ENCODE measurements around the gene MUSTN1. TPM values are rescaled to one million over a fixed set of nuclear protein-coding genes. Genes with fewer than 3 reads are reported as not detected.

MUSTN1 gene
- total and polyA plus RNA-seq, 8 donors: 0.42 to 63.7 (median 0.55) TPM; not detected in 3

DNA sequence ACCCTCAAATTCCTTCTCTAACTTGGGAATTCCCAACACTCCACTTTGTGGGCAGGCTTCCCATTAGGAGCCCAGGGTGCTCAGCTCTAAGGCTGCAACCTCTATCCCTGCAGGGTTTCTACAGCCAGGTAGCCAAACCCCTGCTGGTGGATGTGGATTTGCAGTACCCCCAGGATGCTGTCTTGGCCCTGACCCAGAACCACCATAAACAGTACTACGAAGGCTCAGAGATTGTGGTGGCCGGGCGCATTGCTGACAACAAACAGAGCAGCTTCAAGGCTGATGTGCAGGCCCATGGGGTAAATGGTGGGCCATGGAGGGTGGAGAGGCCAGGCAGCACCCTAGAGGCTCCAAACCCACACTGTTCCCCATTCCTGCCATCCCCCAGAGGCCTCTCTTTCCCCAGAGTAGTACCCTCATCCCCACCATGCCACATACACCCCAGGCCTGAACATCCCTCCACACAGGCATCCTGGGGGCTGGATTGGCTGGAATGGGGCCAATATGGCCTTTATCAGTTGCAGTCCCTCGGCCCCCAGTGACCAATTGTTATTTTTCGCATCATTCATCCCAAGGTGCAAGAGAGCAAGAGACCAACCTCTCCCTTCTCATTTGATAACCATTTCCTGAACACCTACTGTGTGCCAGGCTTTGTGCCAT is 49.8 kb downstream of the MUSTN1 start:
- Histone ChIP-seq H3K27ac (no peak overlapping the region), H3K4me1 (no peaks in the 10 kb centered on the region), H3K4me3 (no peak overlapping the region), H3K36me3 (no peaks in the 10 kb centered on the region), H3K9me3 (no peaks in the 10 kb centered on the region), H3K27me3 (no peaks in the 10 kb centered on the region)
- TF ChIP-seq, protein P1, sequence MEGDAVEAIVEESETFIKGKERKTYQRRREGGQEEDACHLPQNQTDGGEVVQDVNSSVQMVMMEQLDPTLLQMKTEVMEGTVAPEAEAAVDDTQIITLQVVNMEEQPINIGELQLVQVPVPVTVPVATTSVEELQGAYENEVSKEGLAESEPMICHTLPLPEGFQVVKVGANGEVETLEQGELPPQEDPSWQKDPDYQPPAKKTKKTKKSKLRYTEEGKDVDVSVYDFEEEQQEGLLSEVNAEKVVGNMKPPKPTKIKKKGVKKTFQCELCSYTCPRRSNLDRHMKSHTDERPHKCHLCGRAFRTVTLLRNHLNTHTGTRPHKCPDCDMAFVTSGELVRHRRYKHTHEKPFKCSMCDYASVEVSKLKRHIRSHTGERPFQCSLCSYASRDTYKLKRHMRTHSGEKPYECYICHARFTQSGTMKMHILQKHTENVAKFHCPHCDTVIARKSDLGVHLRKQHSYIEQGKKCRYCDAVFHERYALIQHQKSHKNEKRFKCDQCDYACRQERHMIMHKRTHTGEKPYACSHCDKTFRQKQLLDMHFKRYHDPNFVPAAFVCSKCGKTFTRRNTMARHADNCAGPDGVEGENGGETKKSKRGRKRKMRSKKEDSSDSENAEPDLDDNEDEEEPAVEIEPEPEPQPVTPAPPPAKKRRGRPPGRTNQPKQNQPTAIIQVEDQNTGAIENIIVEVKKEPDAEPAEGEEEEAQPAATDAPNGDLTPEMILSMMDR (IDR thresholded peaks at IDR 0.05): no peak
- intact Hi-C loops (cut with DNase I): no loop called here
- no peak for ATAC-seq
- DNase-seq: peak in 2 of 6 donors; percentile 16 to 24
- WGBS, 2 donors: 72 to 85% methylated on average over 5 of the region's 5 CpGs
- no peak for FAIRE-seq

DNA sequence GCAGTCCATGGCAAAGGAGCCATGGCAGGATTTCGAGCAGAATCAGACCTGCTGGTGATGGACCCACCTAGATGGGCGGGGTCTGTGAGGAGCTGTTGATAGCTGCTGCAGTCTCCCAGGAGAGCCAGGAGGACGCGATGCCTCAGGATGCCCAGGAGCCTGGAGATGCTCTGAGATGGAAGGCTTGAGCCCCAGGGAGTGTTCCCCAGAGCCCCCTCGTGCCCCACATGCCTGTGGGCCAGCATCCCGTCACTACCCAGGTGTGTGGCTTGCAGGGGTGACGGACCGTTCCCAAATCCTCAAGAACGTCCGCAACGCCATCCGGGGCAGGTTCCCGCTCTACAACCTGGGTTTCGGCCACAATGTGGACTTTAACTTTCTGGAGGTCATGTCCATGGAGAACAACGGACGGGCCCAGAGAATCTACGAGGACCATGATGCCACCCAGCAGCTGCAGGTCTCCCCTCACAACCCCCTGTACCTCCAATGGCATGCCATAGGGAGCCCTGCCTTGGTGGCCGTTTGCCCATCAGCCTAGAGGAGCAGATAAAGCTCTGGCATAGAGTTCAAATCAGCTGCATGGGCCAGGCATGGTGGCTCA is 50.7 kb downstream of the MUSTN1 start:
- TF ChIP-seq, protein P1 (IDR thresholded peaks at IDR 0.05): no peak
- ATAC-seq: no peak

DNA sequence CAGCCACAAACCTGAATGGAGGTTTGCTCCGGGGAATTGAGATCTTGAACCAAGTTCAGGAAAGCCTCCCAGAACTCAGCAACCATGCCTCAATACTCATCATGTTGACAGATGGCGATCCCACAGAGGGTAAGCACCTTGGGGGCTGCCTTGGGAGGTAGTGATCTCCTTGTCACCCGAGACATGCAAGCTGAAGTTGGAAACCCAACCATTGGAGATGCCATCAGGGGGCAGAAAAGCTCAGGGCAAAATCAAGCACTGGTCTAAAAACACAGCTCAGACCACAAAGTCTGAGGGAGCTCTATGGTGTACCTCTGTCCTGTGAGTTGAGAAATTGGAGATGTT is 51.6 kb downstream of the MUSTN1 start:
- H3K27ac ChIP-seq: no peak overlapping the region
- no peaks in the 10 kb centered on the region for H3K36me3 ChIP-seq
- TF ChIP-seq, protein P1 (IDR thresholded peaks at IDR 0.05): no peak
- no peak overlapping the region for H3K4me3 ChIP-seq
- H3K9me3 ChIP-seq: no peaks in the 10 kb centered on the region
- intact Hi-C loops (cut with DNase I): no loop called here
- H3K27me3 ChIP-seq: no peaks in the 10 kb centered on the region
- 71 to 78% methylated on average over 3 of the region's 3 CpGs for WGBS, 2 donors
- DNase-seq (peak in 2 of 6 donors; percentile 4), ATAC-seq (no peak), FAIRE-seq (no peak)
- no peaks in the 10 kb centered on the region for H3K4me1 ChIP-seq

More for the DNA sequence above, 50.7 kb downstream of the MUSTN1 start:
- WGBS, 2 donors: 74 to 82% methylated on average over 18 of the region's 18 CpGs
- Histone ChIP-seq H3K27me3 (no peaks in the 10 kb centered on the region), H3K9me3 (no peaks in the 10 kb centered on the region), H3K27ac (no peak overlapping the region), H3K36me3 (no peaks in the 10 kb centered on the region), H3K4me3 (no peak overlapping the region), H3K4me1 (no peaks in the 10 kb centered on the region)
- DNase-seq (peak in 3 of 6 donors; percentile 12 to 38 (median 34)), FAIRE-seq (no peak)
- intact Hi-C loops (cut with DNase I): no loop called here

Small RNA genes lying within 50 kb of the gene (microRNA-seq; reads per million reads assigned to microRNA genes)
- 0 reads per million in 2 donors for gene MIR8064

Other genes starting within 250 kb of the MUSTN1 start
- 10 to 100 TPM; 18.3 to 34.9 (median 27.1) TPM for gene PBRM1, start 149.1 kb downstream of the MUSTN1 start, total RNA-seq
- 1 to 10 TPM; 7.4 to 9.6 TPM for gene PBRM1, start 149.1 kb downstream of the MUSTN1 start, polyA plus RNA-seq
- 10 to 100 TPM; 22.4 to 57.7 (median 45.5) TPM for gene GNL3, start 149.0 kb downstream of the MUSTN1 start, total RNA-seq
- gene GNL3, start 149.0 kb downstream of the MUSTN1 start, polyA plus RNA-seq: 10 to 100 TPM; 56.8 to 65.6 TPM
- 10 to 100 TPM; 19.0 to 35.0 (median 21.0) TPM for gene GLT8D1, start 129.2 kb downstream of the MUSTN1 start, total RNA-seq
- gene GLT8D1, start 129.2 kb downstream of the MUSTN1 start, polyA plus RNA-seq: 10 to 100 TPM; 24.3 to 40.7 TPM
- gene SPCS1, start 128.9 kb downstream of the MUSTN1 start, total RNA-seq: 10 to 100 TPM; 54.9 to 87.1 (median 58.7) TPM
- gene SPCS1, start 128.9 kb downstream of the MUSTN1 start, polyA plus RNA-seq: 100 to 1,000 TPM in 1 of 2 donors, 10 to 100 TPM in 1; 52.4 to 121 TPM
- 10 to 100 TPM; 12.2 to 22.0 (median 16.1) TPM for gene NEK4, start 64.1 kb downstream of the MUSTN1 start, total RNA-seq
- gene NEK4, start 64.1 kb downstream of the MUSTN1 start, polyA plus RNA-seq: 1 to 10 TPM; 4.0 to 5.0 TPM
- gene ITIH1, start 57.4 kb downstream of the MUSTN1 start, total RNA-seq: 1 to 10 TPM in 1 of 6 donors, under 1 TPM in 4, not detected in 1; 0.32 to 1.9 (median 0.43) TPM
- gene ITIH1, start 57.4 kb downstream of the MUSTN1 start, polyA plus RNA-seq: 1 to 10 TPM; 1.1 to 1.2 TPM
- 1 to 10 TPM in 1 of 6 donors, under 1 TPM in 3, not detected in 2; 0.29 to 1.9 (median 0.72) TPM for gene ITIH3, start 40.2 kb downstream of the MUSTN1 start, total RNA-seq
- gene ITIH3, start 40.2 kb downstream of the MUSTN1 start, polyA plus RNA-seq: 1 to 10 TPM; 1.7 to 2.1 TPM
- 100 to 1,000 TPM in 2 of 6 donors, 10 to 100 TPM in 4; 16.2 to 276 (median 77.1) TPM for gene ITIH4, start 4.3 kb downstream of the MUSTN1 start, total RNA-seq
- gene ITIH4, start 4.3 kb downstream of the MUSTN1 start, polyA plus RNA-seq: 100 to 1,000 TPM in 1 of 2 donors, 10 to 100 TPM in 1; 64.3 to 249 TPM
- gene STIMATE, start 62.5 kb upstream of the MUSTN1 start, total RNA-seq: 10 to 100 TPM in 4 of 6 donors, 1 to 10 TPM in 2; 7.7 to 16.0 (median 13.6) TPM
- gene STIMATE, start 62.5 kb upstream of the MUSTN1 start, polyA plus RNA-seq: 10 to 100 TPM in 1 of 2 donors, 1 to 10 TPM in 1; 5.0 to 19.9 TPM
- 10 to 100 TPM; 10.8 to 15.8 (median 13.5) TPM for gene SFMBT1, start 211.1 kb upstream of the MUSTN1 start, total RNA-seq
- 1 to 10 TPM; 4.9 to 6.3 TPM for gene SFMBT1, start 211.1 kb upstream of the MUSTN1 start, polyA plus RNA-seq